HG03442 (cell line): ENCODE data around the gene EEF1A1.
"Not testable (repeated sequence)": the region's sequence is repeated elsewhere in the genome, so short reads cannot be mapped to it uniquely, and the experiment has no call there.

Experiments used
- ATAC-seq: cut with Tn5 transposase; IDR thresholded peaks from one replicate; pipeline ENCODE4 v1.9.1; 2021; ENCODE audit warnings: mild to moderate bottlenecking, moderate library complexity; ENCODE audit not compliant: unreplicated experiment

The EEF1A1 gene

DNA sequence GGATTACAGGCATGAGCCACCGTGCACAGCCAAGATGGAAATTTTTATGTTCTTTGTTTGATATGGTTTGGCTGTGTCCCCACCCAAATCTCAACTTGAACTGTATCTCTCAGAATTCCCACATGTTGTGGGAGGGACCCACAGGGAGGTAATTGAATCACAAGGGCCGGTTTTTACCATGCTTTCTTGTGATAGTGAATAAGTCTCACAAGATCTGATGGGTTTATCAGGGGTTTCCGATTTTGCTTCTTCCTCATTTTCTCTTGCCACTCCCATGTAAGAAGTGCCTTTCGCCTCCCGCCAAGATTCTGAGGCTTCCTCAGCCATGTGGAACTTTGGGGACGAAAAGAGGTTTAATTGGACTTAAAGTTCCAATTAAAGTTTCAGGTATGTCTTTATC, 14.6 kb downstream of the EEF1A1 start:
- no peak for ATAC-seq

DNA sequence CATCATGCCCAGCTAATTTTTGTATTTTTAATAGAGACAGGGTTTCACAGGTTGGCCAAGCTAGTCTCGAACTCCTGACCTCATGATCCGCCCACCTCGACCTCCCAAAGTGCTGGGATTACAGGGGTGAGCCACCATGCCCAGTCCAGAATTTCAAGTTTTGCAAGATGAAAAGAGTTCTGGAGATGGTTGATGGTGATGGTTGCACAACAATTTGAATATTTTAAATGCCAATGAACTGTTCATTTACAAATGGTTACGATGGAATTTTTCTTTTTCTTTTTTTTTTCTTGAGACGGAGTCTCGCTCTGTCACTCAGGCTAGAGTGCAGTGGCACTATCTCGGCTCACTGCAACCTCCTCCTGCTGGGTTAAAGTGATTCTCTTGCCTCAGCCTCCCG, 15.1 kb downstream of the EEF1A1 start:
- ATAC-seq = not testable (repeated sequence)

DNA sequence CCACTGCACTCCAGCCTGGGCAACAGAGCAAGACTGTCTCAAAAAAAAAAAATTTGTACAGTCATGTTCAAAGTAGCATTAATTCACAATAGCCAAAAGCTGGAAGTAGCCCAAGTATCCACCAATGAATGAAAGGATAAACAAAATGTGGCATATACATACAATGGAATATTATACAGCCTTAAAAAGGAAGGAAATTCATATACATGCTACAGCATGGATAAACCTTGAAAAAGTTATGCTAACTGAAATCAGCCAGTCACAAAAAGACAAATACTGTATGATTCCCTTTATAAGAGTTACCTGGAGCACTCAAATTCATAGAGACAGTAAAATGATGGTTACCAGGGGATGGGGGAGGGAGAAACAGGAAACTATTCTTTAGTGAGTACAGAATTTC, 15.7 kb downstream of the EEF1A1 start:
- no peak for ATAC-seq

DNA sequence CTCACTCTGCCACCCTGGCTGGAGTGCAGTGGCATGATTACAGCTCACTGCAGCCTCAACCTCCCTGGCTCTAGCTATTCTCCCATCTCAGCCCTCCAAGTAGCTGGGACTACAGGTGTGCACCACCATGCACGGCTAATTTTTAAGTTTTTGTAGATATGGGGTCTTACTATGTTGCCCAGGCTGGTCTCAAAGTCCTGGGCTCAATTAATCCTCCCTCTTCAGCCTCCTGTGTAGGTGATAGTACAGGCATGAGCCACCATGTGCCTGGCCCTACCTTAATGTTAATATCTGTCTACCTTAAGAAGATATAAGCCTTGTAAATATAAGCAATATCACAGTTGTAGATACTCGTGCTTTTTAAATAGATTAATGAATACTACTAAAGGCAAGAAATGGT, 16.7 kb downstream of the EEF1A1 start:
- ATAC-seq = no peak

DNA sequence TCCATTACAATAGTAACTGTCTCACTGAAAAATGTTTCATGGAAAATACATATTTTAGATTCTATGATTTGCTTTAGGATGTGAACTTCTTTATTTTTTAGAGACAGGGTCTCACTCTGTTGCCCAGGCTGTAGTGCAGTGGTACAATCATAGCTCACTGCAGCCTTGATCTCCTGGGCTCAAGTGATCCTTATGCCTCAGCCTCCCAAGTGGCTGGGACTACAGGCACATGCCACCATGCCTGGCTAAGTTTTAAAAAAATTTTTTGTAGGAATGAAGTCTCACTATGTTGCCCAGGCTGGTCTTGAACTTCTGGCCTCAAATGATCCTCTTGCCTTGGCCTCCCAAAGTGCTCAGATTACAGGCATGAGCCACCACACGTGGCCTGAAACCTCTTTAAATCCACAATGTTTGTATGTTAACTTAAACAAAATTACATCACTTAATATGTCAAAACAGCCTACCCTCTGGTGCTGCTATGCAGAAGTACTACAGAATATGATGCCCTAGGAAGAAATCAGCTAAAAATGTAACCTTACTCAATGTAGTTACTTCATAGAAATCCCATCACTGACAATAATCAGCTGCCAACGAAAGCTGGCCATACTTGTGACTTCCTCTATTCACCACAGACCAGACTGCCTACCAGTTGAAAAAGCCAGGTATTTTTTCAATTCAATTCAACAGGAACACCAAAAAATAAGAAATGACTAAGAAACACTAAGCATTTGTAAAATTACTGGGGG, 17.6 kb downstream of the EEF1A1 start:
- no peak for ATAC-seq

DNA sequence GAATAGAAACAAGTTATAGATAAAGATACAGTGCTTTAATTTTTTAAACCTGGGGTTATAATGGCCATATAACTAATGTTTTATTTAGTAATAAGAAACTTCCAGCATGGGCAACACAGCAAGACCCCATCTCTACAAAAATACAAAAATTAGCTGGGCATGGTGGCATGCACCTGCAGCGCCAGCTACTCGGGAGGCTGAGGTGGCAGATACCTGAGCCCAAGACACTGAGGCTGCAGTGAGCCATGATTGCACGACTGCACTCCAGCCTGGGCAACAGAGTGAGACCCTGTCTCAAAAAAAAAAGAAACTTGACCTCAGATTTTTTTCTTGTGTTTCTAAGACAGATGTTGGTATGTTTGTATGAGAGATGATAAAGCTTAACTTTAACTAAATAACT, 22.9 kb downstream of the EEF1A1 start:
- ATAC-seq = no peak

DNA sequence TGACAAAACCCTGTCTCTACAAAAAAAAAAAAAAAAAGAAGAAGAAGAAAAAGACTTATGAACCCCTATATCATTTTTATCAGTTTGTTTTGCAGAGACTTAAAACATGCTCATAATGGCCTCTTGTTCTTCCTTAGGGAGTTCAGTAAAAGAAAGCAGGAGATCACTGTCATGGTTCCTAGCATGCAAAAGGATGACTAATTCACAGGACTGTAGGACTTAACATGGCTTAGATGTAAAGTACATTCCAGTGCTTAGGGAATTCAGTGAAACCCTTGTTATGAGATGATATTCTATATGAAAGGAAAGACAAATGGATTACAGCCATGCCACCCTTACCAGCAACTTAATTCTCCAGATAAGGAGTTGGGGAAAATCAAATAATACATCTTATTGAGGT, 29.5 kb downstream of the EEF1A1 start:
- ATAC-seq = no peak

DNA sequence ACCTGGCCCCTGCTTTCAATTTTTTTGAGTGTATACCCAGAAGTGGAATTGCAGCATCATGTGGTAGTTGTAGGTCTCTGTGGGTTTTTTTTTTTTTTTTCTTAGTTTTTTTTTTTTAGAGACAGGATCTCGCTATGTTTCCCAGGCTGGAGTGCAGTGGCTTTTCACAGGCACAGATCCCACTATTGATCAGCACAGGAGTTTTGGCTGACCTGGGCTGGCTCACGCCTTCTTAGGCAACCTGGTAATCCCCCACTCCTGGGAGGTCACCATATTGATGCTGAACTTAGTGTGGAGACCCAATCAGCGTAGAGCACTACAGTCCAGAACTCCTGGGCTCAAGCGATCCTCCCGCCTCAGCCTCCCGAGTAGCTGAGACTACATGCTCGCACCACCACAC, 33.4 kb downstream of the EEF1A1 start:
- no peak for ATAC-seq

DNA sequence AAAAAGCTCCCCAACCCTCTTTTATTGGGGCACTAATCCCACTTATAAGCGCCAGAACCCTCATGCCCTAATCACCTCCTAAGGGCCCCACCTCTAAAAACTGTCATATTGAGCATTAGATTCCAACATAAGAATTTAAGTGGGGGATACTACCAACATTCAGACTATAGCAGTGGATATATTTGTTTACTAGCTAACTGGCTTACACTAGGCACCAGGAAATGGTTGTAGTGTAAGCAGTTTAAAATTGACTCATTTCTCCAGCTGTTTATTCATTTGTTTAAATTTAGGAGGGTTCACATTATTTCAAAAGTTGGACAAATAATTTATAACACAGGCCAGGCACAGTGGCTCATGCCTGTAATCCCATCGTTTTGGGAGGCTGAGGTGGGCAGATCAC, 36.4 kb downstream of the EEF1A1 start:
- ATAC-seq = no peak

DNA sequence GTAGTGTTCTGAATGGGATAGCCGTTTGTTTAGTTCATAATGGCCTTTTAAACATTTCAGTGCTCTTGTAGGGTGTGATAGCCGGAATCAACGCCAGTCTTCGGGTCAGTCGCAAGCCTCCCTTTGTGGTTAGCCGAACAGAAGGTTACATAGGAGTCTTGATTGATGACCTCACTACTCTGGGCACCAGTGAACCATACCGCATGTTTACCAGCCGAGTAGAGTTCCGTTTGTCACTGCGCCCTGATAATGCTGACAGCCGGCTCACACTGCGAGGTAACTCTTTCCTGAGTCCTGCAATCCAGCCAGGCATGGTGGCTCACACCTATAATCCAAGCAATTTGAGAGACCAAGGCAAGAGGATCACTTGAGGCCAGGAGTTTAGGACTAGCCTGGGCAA, 38.9 kb downstream of the EEF1A1 start:
- ATAC-seq = no peak

DNA sequence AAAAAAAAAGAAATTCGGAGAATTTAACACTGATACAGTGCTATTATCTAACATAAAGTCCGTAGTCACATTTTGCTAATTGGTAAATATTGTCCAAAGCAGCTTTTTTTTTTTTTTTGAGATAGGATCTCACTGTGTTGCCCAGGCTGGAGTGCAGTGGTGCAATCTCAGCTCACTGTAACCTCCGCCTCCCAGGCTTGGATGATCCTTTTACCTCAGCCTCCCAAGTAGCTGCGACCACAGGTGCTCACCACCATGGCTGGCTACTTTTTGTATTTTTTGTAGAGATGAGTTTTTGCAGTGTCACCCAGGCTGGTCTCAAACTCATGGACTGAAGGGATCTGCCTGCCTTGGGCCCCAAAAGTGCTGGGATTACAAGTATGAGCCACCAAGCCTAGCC, 43.4 kb downstream of the EEF1A1 start:
- ATAC-seq = no peak

DNA sequence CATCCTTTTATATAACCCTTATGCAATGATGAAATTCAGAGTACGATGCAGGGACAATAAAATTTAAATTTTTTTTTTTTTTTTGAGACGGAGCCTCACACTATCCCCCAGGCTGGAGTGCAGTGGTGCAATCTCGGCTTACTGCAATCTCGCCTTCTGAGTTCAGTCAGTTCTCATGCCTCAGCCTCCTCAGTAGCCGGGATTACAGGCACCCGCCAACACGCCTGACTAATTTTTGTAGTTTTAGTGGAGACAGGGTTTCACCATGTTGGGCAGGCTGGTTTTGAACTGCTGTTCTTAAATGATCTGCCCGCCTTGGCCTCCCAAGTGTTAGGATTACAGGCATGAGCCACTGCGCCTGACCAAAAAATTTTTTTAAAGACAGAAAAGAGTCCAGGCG, 44.1 kb downstream of the EEF1A1 start:
- ATAC-seq = no peak

DNA sequence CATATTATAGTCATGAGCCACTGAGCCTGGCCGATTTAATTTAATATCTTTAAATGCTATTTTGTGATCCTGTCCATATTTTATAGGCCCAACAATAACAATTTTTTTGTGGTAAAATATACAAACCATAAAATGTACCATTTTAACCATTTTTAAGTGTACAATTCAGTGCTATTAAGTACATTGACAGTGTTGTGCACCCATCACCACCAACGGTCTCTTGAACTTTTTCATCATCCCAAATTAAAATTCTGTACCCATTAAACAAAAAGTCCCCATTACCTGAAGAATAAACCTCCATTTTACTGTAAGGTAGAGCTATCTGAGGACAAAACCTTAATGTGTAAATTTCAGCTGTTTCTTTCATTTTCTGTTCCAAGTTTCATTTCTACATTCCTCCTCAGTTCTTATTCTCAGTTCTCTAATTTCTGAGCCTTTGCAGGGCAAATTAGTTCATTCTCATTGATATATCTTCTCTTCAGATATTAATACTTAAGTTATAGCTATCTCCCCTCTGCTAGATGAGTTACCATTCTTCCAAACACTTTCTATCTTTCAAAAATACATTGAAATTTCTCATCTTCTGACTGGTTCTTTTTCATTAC, 49.0 kb downstream of the EEF1A1 start:
- ATAC-seq = peak; percentile 95
